Adipocyte (in vitro differentiated cells): ENCODE data around the gene RNASE13.

Source experiments
- DNase-seq: peaks from one replicate; pipeline ENCODE4 v3.0.0-alpha.2; 2015; ENCODE audit warnings: low read depth
- H3K27me3 ChIP-seq: replicated peaks from 2 replicates; pipeline ENCODE4 v1.7.0; 2013; ENCODE audit warnings: mild to moderate bottlenecking, low read length, moderate library complexity; ENCODE audit not compliant: control insufficient read depth, insufficient read depth
- H3K36me3 ChIP-seq: 2 replicates; pipeline ENCODE4 v1.7.0; 2013; ENCODE audit warnings: low read length, mild to moderate bottlenecking, moderate library complexity; ENCODE audit not compliant: control insufficient read depth, insufficient read depth, severe bottlenecking
- H3K4me1 ChIP-seq: 2 replicates; pipeline ENCODE4 v1.7.0; 2013; ENCODE audit warnings: mild to moderate bottlenecking, low read length, moderate library complexity; ENCODE audit not compliant: control insufficient read depth, insufficient read depth
- H3K4me3 ChIP-seq: 2 replicates; pipeline ENCODE4 v1.7.0; 2013; ENCODE audit warnings: mild to moderate bottlenecking, low read length, moderate library complexity
- H3K9ac ChIP-seq: 2 replicates; pipeline ENCODE4 v1.7.0; 2013; ENCODE audit warnings: mild to moderate bottlenecking, low read length, moderate library complexity
- H3K9me3 ChIP-seq: 2 replicates; pipeline ENCODE4 v1.7.0; 2013; ENCODE audit warnings: mild to moderate bottlenecking, low read length, moderate library complexity; ENCODE audit not compliant: control insufficient read depth

RNASE13 gene

GRCh38 chr14:21039585-21040369, 5.2 kb upstream of the RNASE13 start:
- no peaks in the 10 kb centered on the region for H3K36me3 ChIP-seq
- peak; percentile 88 for DNase-seq
- peaks cover 48% of the 10 kb centered on the region for H3K4me1 ChIP-seq

DNA sequence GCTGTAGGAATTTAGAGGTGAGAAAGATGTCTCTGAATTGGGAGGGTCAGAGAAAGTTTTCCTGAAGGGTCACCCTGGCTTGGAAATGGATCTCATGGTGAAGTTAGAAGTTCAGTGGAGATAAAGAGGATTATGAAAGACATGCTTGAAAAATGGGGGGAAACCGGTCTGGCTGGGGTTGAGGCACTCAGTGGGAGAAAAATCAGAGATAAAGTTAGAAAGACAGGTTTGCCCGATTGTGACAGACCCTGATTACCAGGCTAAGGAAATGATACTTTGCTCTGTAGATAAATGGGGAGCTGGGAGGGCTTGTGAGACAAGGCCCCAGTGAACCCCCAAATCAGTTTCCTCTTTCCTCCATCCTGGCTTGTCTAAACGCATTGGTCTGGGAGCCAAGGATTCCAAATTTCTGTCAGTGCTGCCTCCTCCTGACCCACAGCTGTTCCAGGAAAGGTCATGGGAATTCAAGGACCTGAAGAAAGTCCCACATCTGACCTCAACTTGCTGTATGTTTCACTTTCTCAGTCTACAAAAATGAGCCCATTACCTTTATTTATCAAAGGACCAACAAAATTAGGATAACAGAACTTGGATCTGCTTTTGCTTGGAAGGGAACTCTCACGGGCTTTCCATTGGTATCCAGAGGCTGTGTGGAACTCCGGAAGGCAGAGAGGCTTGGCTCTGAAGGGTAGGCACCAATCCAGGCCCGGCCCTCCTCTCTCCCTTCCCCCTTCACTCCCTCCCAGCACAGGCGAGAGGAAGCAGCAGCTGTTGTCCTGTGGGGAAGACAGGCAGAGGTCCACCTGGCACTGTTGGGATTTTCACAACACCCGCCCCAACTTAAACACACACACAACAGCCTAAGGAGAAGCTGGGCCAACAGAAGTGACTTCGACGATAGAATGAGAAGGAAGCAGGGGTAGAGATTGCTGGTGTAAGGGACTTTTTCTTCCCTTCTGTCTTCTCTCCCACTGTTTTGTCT, 4.1 kb upstream of the RNASE13 start:
- Histone ChIP-seq H3K36me3 (no peaks in the 10 kb centered on the region), H3K4me3 (no peak overlapping the region), H3K9ac (peak overlapping the region; percentile 50), H3K9me3 (no peaks in the 10 kb centered on the region), H3K27me3 (peaks cover 10% of the 10 kb centered on the region), H3K4me1 (peaks cover 39% of the 10 kb centered on the region)
- DNase-seq = no peak

More at GRCh38 chr14:21039585-21040369, 5.2 kb upstream of the RNASE13 start:
- no peaks in the 10 kb centered on the region for H3K9me3 ChIP-seq
- no peak overlapping the region for H3K4me3 ChIP-seq
- H3K27me3 ChIP-seq = no peaks in the 10 kb centered on the region
- peak overlapping the region; percentile 50 for H3K9ac ChIP-seq

DNA sequence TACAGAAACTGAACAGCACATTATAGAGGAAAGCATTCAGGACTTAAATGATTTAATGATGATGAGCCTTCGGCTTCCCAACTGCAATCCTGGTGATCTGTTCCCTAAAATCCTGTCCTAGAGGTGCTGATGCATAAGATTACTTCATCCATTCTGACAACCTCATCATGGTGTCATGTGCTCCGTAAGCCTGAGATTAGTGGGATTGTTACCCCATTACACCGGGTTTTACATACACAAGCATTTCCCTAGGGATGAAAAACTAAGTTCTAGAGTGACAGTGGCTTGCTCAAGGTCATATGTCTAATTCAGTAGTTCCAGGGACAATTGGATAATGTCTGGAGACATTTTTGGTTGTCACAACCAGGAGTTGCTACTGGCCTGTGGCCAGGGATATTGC, 2.5 kb upstream of the RNASE13 start:
- DNase-seq = no peak
- no peaks in the 10 kb centered on the region for H3K36me3 ChIP-seq
- no peak overlapping the region for H3K4me3 ChIP-seq
- H3K4me1 ChIP-seq = peaks cover 26% of the 10 kb centered on the region
- peaks cover 19% of the 10 kb centered on the region for H3K27me3 ChIP-seq
- H3K9me3 ChIP-seq = no peaks in the 10 kb centered on the region
- no peak overlapping the region for H3K9ac ChIP-seq

GRCh38 chr14:21036751-21037150, 2.1 kb upstream of the RNASE13 start:
- no peaks in the 10 kb centered on the region for H3K36me3 ChIP-seq
- DNase-seq = no peak
- peaks cover 25% of the 10 kb centered on the region for H3K4me1 ChIP-seq
- no peak overlapping the region for H3K4me3 ChIP-seq
- peaks cover 23% of the 10 kb centered on the region for H3K27me3 ChIP-seq
- no peak overlapping the region for H3K9ac ChIP-seq
- no peaks in the 10 kb centered on the region for H3K9me3 ChIP-seq

GRCh38 chr14:21033133-21033698, 1.4 kb downstream of the RNASE13 start:
- Histone ChIP-seq H3K4me3 (no peak overlapping the region), H3K9ac (no peak overlapping the region), H3K9me3 (no peaks in the 10 kb centered on the region), H3K36me3 (no peaks in the 10 kb centered on the region), H3K4me1 (no peaks in the 10 kb centered on the region), H3K27me3 (peaks cover 29% of the 10 kb centered on the region)
- DNase-seq = no peak

- H3K4me3 ChIP-seq = no peak overlapping the region
- H3K9ac ChIP-seq = no peak overlapping the region
- no peaks in the 10 kb centered on the region for H3K36me3 ChIP-seq
- DNase-seq = no peak
- no peaks in the 10 kb centered on the region for H3K9me3 ChIP-seq
- no peaks in the 10 kb centered on the region for H3K4me1 ChIP-seq
- peaks cover 29% of the 10 kb centered on the region for H3K27me3 ChIP-seq
These were observed 2.1 kb downstream of the RNASE13 start for GRCh38 chr14:21032326-21033132.

DNA sequence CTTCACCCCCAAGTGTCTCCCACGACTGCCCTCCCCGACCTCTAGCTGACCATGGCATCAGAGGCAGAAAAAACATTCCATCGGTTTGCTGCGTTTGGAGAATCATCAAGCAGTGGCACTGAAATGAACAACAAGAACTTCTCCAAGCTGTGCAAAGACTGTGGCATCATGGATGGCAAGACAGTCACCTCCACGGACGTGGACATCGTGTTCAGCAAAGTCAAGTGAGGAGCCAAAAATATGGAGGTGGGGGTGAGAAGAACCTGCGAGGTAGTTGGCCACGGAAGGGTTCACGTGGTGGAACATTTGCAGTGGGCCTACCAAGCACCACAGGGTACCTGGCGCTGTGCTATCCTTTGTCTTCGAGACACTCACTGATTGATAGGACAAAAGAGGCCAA, 4.1 kb downstream of the RNASE13 start:
- no peak overlapping the region for H3K9ac ChIP-seq
- no peaks in the 10 kb centered on the region for H3K4me1 ChIP-seq
- no peaks in the 10 kb centered on the region for H3K9me3 ChIP-seq
- peaks cover 32% of the 10 kb centered on the region for H3K27me3 ChIP-seq
- H3K4me3 ChIP-seq = no peak overlapping the region
- H3K36me3 ChIP-seq = no peaks in the 10 kb centered on the region
- no peak for DNase-seq

DNA sequence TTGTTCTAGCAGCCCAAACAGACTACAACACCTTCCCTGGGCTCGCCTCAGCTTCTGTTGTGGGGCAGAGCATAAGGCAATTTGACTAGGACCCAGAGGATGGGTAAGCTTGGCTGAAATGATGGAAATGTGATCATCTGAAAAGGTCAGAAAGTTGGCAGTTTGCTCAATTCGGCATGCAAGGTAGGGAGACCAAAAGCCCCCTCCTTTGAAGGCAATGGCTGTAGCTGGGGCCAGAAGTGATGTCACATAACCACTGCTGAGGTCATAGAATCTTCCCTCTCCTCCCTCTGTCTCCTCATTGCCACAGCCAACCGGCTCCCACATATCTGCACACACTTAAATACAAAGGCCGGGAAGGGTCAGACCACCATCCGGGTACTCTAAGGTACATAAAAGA, 4.7 kb downstream of the RNASE13 start, which contains the start of gene TPPP2:
Gene TPPP2 (plus strand): TSS at position 301 of the 400 bp plus-strand sequence. CDS start 365 bp downstream, outside the sequence.
- H3K9me3 ChIP-seq = no peaks in the 10 kb centered on the region
- no peak within 1 kb of the TSS for H3K9ac ChIP-seq
- no peak within 1 kb of the TSS for H3K4me3 ChIP-seq
- H3K27me3 ChIP-seq = peaks cover 34% of the 10 kb centered on the region
- no peak for DNase-seq
- no peaks in the 10 kb centered on the region for H3K36me3 ChIP-seq
- no peaks in the 10 kb centered on the region for H3K4me1 ChIP-seq

GRCh38 chr14:21026988-21027315, 7.7 kb downstream of the RNASE13 start:
- Histone ChIP-seq H3K27me3 (peaks cover 38% of the 10 kb centered on the region), H3K9me3 (no peaks in the 10 kb centered on the region), H3K4me1 (peaks cover 3% of the 10 kb centered on the region), H3K4me3 (no peak overlapping the region), H3K36me3 (no peaks in the 10 kb centered on the region), H3K9ac (no peak overlapping the region)
- no peak for DNase-seq

- H3K9ac ChIP-seq = no peak overlapping the region
- no peaks in the 10 kb centered on the region for H3K36me3 ChIP-seq
- no peak for DNase-seq
- H3K4me3 ChIP-seq = no peak overlapping the region
- no peaks in the 10 kb centered on the region for H3K9me3 ChIP-seq
- peaks cover 3% of the 10 kb centered on the region for H3K4me1 ChIP-seq
- peaks cover 39% of the 10 kb centered on the region for H3K27me3 ChIP-seq
These were observed 8.2 kb downstream of the RNASE13 start for GRCh38 chr14:21026274-21026987.
